DLD1 (cell line): Measurements from ENCODE around the gene SMIM41.

Source experiments
- in situ Hi-C: cut with HindIII; loops from 2 replicates; pipeline ENCODE4 v1.10.0; 2017; ENCODE audit warnings: low sequenced_read_pairs

SMIM41 gene

DNA sequence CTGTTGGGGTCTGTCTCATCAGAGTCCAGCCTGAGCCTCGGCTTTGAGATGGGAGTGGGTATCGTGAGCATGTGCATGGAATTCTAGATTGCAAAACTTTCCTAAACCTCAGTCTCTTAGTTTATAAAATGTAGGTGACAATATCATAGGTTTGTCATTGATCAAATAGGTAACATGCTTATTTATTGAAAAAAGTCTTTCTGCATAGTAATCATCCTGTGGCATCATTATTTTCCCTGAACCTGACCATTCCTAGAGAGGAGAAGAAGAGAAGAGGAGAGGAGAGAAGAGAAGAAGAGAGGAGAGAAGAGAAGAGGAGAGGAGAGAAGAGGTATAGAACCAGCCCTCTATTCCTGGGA, 4.1 kb downstream of the SMIM41 start:
- in situ Hi-C loops = no loop called here

GRCh38 chr12:52084491-52085231, 5.2 kb downstream of the SMIM41 start:
- in situ Hi-C loops = no loop called here

DNA sequence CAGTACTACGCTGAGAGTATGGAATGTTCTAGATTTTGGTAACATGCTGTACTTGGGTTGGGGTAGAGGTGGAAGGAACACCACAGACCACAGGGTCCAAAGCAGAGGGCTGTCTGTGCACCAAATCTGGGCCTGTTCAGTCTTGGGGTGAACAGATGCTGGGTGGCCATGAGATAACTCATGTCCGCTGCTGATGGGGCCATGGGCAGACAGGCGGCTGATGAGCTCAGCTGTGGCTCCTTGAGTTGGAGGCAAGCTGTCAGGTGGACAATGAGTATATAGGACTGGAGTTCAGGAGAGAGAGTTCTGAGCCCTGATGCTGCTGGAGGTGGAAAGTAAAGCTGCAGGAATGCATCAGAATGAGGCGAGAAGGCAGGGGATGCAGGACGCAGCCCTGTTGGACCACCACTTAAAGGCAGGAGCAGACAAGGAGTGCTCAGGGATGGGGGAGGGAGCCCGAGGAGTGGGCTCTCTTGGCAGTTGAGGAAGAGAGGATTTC, 6.2 kb downstream of the SMIM41 start:
- in situ Hi-C loops = no loop called here

DNA sequence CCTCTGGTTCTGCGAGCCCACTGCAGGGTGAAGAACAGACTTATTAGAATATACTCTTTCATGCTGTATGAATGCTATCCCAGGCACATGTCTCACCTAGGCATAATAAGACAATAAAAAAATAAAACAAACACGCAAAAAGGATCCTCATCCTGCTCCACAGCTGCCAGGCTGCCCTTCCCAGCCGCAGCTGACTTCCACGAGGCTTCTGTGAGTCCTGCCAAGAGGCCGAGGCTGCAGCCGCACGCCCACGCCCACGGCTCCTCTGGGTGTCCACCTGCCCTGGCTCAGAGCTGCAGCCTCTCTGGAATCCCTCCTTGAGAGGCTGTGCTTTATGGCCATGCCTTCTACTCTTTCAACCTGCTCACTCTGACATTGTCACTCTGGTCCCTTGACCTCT, 6.9 kb downstream of the SMIM41 start:
- in situ Hi-C loops = no loop called here

GRCh38 chr12:52086944-52087835, 7.7 kb downstream of the SMIM41 start:
- in situ Hi-C loops = no loop called here

DNA sequence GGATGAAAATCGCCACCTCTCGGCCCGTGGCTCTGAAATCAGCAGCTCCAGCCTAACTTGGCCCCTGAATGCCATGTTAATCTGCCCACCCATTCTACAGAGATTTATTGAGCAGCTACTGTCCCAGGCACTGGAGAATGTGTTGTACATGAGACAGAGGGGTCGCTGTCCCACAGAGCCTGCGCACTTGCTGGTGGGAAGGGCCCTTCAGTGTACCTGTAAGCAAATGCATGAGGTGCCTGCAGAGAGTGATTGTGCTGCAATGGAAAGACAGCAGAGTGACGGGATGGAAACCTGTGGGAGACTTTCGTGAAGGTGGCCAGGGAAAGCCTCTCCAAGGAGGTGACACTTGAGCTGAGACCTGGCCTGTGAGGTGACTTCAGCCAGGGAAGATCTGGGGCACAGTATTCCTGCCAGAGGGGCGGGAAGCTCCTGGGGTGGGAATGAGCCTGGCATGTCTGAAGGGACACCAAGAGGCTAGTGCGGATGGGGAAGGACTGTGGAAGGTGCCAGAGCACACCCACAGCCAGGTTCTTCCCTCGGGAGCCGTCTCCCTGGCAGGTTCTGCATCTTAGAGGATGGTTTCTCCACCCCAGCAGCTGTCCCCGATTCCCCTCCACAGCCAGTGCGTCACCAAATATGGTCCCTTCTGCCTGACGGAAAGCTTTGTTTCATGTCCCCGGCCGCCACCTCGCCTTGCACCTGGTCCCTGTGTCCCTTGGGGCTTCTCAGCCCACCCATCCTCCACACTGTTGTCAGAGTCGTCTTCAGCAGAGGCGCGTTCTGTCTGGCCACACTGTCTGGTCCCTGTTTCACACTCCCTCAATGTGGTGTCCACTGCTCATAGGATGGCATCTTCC, 8.7 kb downstream of the SMIM41 start:
- in situ Hi-C loops = no loop called here

DNA sequence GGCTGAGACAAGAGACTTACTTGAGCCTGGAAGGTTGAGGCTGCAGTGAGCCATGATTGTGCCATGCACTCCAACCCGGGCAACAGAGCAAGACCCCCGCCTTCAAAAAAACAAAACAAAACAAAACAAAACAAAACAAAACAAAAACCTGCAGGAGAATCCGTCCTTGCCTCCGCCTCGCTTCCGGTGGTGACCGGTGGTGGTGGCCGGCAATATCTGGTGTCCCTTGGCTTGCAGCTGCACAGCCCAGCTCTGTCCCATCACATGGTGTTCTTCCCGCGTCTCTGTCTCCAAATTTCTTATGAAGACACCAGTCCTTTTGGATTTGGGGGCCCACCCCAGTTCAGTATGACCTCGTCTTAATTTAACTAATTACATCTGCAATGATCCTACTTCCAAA, 10.0 kb downstream of the SMIM41 start:
- in situ Hi-C loops = no loop called here

- in situ Hi-C loops = loop anchor here (10.0 kb wide), 1 partner anchor 55 kb away; no protein-coding TSS in a partner anchor
Measured at GRCh38 chr12:52090291-52090690, 10.8 kb downstream of the SMIM41 start.

DNA sequence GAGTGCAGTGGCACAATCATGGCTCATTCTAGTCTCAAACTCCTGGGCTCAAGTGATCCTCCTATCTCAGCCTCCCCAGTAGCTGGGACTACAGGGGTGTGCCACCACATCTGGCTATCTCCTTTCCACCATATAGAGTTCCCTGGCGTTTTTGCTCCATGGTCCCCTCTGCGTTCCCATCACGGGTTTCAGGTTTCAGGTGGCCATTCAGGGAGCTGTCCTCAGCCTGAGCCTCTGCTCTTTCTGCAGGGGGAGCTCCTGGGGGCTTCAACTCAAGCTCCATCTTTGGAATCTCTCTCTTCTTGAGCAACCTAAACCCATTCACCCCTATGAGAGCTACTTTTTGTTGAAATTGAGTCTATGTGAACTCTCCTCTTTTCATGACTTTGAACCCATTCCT, 11.6 kb downstream of the SMIM41 start:
- in situ Hi-C loops = loop anchor here (10.0 kb wide), 1 partner anchor 56 kb away; no protein-coding TSS in a partner anchor

- in situ Hi-C loops = loop anchor here (10.0 kb wide), 1 partner anchor 57 kb away; no protein-coding TSS in a partner anchor
Measured at GRCh38 chr12:52091869-52092268, 12.4 kb downstream of the SMIM41 start.

- in situ Hi-C loops = loop anchor here (10.0 kb wide), 1 partner anchor 59 kb away; no protein-coding TSS in a partner anchor
Measured at GRCh38 chr12:52093346-52093745, 13.8 kb downstream of the SMIM41 start.

- in situ Hi-C loops = loop anchor here (10.0 kb wide), 1 partner anchor 62 kb away; no protein-coding TSS in a partner anchor
Measured at GRCh38 chr12:52096332-52097044, 17.0 kb downstream of the SMIM41 start.

- in situ Hi-C loops = loop anchor here (10.0 kb wide), 1 partner anchor 62 kb away; no protein-coding TSS in a partner anchor
Measured at GRCh38 chr12:52097045-52097666, 17.7 kb downstream of the SMIM41 start.

GRCh38 chr12:52104431-52105089, 25.1 kb downstream of the SMIM41 start:
- in situ Hi-C loops = loop anchor here (25.0 kb wide), 1 partner anchor 142 kb away; the partner anchor contains the start of gene ACVR1B

DNA sequence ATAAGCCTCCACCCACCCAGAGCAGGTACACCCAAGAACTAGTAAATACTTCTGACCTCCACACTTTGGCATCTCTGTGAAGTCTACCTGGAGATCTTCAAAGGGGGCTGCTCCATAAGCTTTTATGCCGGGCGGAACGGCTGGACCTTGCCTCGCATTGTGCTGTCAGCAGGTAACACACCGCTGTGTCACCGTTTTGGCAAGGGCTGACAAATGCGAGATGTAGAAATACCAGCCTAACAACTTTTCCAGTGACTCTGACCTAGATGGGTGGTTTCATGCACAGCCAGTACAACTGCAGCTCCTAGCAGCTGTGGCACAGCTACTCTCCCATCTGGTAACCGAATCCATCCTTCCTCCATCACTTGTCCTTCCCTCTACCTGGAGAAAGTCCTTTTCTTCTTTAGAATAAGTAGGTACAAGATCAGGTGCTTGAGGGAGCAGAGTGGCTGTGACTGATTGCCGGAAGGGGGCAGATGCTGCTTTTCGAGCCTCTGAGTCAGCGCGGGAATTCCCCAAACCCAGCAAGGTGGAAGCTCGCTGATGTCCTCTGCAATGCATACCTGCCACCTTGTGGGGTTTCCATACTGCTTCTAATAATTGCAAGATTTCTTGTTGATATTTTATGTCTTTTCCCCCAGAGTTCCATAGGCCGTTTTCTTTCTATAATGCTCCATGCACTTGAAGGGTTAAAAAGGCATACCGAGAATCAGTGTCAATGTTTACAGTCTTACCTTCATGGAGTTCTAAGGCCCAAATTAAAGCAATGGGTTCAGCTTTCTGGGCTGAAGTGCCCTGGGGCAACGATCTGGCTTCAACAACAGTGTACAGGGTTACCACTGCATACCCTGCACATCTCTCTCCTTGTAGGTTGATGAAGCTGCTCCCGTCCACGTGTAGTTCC, 37.0 kb downstream of the SMIM41 start:
- in situ Hi-C loops = loop anchor here (25.0 kb wide), 1 partner anchor 154 kb away; the partner anchor contains the start of gene ACVR1B

DNA sequence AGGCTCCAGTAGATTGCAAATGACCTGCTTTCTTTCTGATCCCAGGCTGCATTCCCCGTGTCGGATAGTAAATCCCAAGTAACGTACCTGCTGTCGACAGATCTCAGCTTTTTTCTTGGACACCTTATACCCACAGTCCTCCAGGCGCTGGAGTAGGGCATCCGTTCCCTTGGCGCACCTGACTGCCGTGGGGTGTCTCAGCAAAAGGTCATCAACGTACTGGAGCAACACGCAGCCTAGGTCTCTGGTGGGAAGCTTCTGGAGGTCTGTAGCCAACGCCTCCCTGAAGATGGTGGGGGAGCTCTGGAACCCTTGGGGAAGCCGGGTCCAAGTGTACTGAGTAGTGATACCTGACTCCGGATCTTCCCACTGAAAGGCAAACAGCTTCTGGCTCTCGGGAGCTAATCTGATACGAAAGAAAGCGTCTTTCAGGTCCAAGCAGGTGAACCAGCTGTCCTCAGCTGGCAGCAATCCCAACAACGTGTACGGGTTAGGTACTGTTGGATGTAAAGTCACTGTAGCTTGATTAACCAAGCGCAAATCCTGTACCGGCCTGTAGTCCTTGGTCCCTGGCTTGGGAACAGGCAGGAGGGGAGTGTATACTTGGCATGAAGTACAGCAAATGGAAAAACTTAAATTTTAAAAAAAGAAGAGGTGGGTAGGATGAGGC, 38.4 kb downstream of the SMIM41 start:
- in situ Hi-C loops = loop anchor here (25.0 kb wide), 1 partner anchor 156 kb away; the partner anchor contains the start of gene ACVR1B
